K562 (cell line): ENCODE results near the gene CRELD2. TPM values are rescaled to one million over a fixed set of nuclear protein-coding genes. Genes with fewer than 3 reads are reported as not detected.
A peak's percentile ranks its signal among the peaks of the same experiment; 100 is the strongest.

Source experiments
- FOSL1 ChIP-seq: fragments of 200-800 bp; sonication (Bioruptor generic); conservative IDR thresholded peaks from 2 replicates; pipeline ENCODE4 v1.6.1; 2016; ENCODE audit warnings: missing genetic modification characterization, missing compliant biosample characterization
- GATAD2A ChIP-seq: fragments of 450-650 bp; IDR thresholded peaks from 2 replicates; pipeline ENCODE4 v1.6.1; 2017
- JUND ChIP-seq, 2 experiments: IDR thresholded peaks; 2 replicates in 1 of 2; 3 replicates in 1 of 2; pipeline ENCODE4 v1.6.1; 2011; ENCODE audit warnings: borderline replicate concordance in 2 of 2, low read depth in 2 of 2, low read length in 2 of 2, improper control_type of control experiment in 1 of 2, missing biosample characterization in 1 of 2, missing genetic modification characterization in 1 of 2, missing genetic modification reagents in 1 of 2
- KLF1 ChIP-seq: fragments of 450-650 bp; IDR thresholded peaks from 2 replicates; pipeline ENCODE4 v1.6.1; 2016; ENCODE audit warnings: missing genetic modification characterization, missing compliant biosample characterization
- YY1 ChIP-seq, 3 experiments: IDR thresholded peaks; 2 replicates each; pipeline ENCODE4 v1.6.1; 2011; ENCODE audit warnings: low read length in 2 of 3, mild to moderate bottlenecking in 2 of 3, moderate library complexity in 2 of 3, borderline replicate concordance in 1 of 3, control low read depth in 1 of 3, low read depth in 1 of 3; ENCODE audit not compliant: insufficient read depth in 3 of 3, insufficient replicate concordance in 2 of 3, control insufficient read depth in 1 of 3, insufficient read length in 1 of 3; ENCODE audit errors: extremely low read depth in 1 of 3
- ZNF263 ChIP-seq: sonication (generic); formaldehyde crosslinking; IDR thresholded peaks from 2 replicates; pipeline ENCODE4 v1.8.0; 2022; ENCODE audit warnings: mild to moderate bottlenecking, missing genetic modification reagents, borderline replicate concordance
- polyA plus RNA-seq, 8 experiments: library from polyadenylated mRNA; depleted of rRNA in 4 of 8; stranded (reverse) in 5 of 8; unstranded in 3 of 8; fragments of >200 nt; fragmentation: Nextera tagmentation in 2 of 8; fragmentation: Illumina TruSeq in 1 of 8; extraction: Ambion mirVana in 2 of 8; extraction: Trizol in 1 of 8; gene quantifications; 2 replicates each; pipeline versions ENCODE4 v1.2.1 to v1.2.3, GENCODE V29; 2011 to 2014; ENCODE audit warnings: inconsistent platforms in 1 of 8, missing spikeins in 1 of 8
- total RNA-seq, 7 experiments: library from RNA; depleted of rRNA in 6 of 7; stranded (reverse); fragments of >200 nt in 6 of 7; fragmentation: Illumina TruSeq in 2 of 7; extraction: Trizol in 2 of 7; gene quantifications; 2 replicates each; pipeline versions ENCODE4 v1.2.1 to v1.2.3, GENCODE V29; 2011 to 2021; ENCODE audit warnings: low replicate concordance in 1 of 7
- TF ChIP-seq, protein P1 (sequence below), 3 experiments: fragments of 200-800 bp in 1 of 3; sonication (Bioruptor generic) in 1 of 3; sonication (generic) in 1 of 3; formaldehyde crosslinking in 1 of 3; IDR thresholded peaks; 2 replicates each; pipeline versions ENCODE4 v1.6.1 to v1.8.0; 2016 to 2022; ENCODE audit warnings: mild to moderate bottlenecking in 2 of 3, missing compliant biosample characterization in 2 of 3, missing genetic modification characterization in 2 of 3, missing genetic modification reagents in 1 of 3
- TF ChIP-seq, protein P2 (sequence below): sonication (generic); formaldehyde crosslinking; IDR thresholded peaks from 2 replicates; pipeline ENCODE4 v1.8.1; 2023; ENCODE audit warnings: missing genetic modification reagents, mild to moderate bottlenecking, borderline replicate concordance
- TF ChIP-seq, protein P3 (sequence below): fragments of 150-350 bp; IDR thresholded peaks from 2 replicates; pipeline ENCODE4 v1.6.1; 2014; ENCODE audit warnings: low read depth, mild to moderate bottlenecking, low read length, borderline replicate concordance
- TF ChIP-seq, protein P4 (sequence below): sonication (generic); formaldehyde crosslinking; IDR thresholded peaks from 2 replicates; pipeline ENCODE4 v1.9.0; 2022; ENCODE audit warnings: mild to moderate bottlenecking, missing genetic modification reagents
- TF ChIP-seq, protein P5 (sequence below): fragments of 450-650 bp; IDR thresholded peaks from 2 replicates; pipeline ENCODE4 v1.7.0; 2016; ENCODE audit warnings: borderline replicate concordance

Gene CRELD2
- total and polyA plus RNA-seq, 9 of the 15 experiments (the other 6 are each of a cell fraction or from before 2014, with no cell fraction given), result 0.96 to 25.3 (median 8.8) TPM

DNA sequence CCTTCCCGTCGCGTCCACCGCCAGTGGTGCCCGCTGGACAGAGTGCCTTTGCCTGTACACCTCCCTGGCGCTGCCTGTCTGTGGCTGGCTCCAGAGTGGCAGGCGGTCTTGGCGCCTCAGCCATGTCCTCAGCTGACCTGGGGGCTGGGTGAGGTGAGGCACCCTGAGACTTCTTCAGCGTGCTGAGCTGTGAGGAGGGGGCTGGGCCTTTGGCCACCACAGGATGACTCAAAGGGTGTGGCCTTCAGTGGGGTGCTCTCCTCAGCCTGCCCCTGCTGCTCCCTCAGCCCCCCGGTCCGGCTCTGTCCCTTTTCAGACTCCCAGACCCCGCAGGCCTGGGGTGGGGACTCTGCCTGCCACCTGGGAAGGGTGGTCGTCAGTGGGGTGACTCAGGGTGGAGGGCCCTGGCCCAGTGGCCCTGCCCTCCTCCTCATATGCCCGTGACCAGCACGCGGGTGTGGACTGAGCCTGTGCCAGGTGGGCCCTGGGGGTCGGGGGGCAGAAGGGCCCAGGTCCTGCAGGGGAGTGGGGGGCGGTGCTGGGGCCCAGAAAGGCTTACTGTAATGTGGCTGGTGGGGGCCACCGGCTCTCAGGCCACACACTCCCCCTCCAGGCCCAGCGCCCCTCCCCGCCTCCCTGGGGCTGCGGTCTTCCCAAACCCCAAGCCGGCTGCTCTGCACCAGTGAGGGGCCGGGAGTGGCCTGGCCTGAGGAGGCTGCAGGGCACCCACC, 15.9 kb downstream of the CRELD2 start (continued):
- TF ChIP-seq, protein P1, sequence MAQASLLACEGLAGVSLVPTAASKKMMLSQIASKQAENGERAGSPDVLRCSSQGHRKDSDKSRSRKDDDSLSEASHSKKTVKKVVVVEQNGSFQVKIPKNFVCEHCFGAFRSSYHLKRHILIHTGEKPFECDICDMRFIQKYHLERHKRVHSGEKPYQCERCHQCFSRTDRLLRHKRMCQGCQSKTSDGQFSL (CRISPR knock-in tag; IDR thresholded peaks at IDR 0.05), result 0 out of 2 replicates have a peak, but pooled peaks have one; percentile 39
- TF ChIP-seq, protein P1 (tag; IDR thresholded peaks at IDR 0.05), result no peak
- TF ChIP-seq, protein P2, sequence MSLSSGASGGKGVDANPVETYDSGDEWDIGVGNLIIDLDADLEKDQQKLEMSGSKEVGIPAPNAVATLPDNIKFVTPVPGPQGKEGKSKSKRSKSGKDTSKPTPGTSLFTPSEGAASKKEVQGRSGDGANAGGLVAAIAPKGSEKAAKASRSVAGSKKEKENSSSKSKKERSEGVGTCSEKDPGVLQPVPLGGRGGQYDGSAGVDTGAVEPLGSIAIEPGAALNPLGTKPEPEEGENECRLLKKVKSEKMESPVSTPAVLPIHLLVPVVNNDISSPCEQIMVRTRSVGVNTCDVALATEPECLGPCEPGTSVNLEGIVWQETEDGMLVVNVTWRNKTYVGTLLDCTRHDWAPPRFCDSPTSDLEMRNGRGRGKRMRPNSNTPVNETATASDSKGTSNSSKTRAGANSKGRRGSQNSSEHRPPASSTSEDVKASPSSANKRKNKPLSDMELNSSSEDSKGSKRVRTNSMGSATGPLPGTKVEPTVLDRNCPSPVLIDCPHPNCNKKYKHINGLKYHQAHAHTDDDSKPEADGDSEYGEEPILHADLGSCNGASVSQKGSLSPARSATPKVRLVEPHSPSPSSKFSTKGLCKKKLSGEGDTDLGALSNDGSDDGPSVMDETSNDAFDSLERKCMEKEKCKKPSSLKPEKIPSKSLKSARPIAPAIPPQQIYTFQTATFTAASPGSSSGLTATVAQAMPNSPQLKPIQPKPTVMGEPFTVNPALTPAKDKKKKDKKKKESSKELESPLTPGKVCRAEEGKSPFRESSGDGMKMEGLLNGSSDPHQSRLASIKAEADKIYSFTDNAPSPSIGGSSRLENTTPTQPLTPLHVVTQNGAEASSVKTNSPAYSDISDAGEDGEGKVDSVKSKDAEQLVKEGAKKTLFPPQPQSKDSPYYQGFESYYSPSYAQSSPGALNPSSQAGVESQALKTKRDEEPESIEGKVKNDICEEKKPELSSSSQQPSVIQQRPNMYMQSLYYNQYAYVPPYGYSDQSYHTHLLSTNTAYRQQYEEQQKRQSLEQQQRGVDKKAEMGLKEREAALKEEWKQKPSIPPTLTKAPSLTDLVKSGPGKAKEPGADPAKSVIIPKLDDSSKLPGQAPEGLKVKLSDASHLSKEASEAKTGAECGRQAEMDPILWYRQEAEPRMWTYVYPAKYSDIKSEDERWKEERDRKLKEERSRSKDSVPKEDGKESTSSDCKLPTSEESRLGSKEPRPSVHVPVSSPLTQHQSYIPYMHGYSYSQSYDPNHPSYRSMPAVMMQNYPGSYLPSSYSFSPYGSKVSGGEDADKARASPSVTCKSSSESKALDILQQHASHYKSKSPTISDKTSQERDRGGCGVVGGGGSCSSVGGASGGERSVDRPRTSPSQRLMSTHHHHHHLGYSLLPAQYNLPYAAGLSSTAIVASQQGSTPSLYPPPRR, result no peak
- TF ChIP-seq, protein P3, sequence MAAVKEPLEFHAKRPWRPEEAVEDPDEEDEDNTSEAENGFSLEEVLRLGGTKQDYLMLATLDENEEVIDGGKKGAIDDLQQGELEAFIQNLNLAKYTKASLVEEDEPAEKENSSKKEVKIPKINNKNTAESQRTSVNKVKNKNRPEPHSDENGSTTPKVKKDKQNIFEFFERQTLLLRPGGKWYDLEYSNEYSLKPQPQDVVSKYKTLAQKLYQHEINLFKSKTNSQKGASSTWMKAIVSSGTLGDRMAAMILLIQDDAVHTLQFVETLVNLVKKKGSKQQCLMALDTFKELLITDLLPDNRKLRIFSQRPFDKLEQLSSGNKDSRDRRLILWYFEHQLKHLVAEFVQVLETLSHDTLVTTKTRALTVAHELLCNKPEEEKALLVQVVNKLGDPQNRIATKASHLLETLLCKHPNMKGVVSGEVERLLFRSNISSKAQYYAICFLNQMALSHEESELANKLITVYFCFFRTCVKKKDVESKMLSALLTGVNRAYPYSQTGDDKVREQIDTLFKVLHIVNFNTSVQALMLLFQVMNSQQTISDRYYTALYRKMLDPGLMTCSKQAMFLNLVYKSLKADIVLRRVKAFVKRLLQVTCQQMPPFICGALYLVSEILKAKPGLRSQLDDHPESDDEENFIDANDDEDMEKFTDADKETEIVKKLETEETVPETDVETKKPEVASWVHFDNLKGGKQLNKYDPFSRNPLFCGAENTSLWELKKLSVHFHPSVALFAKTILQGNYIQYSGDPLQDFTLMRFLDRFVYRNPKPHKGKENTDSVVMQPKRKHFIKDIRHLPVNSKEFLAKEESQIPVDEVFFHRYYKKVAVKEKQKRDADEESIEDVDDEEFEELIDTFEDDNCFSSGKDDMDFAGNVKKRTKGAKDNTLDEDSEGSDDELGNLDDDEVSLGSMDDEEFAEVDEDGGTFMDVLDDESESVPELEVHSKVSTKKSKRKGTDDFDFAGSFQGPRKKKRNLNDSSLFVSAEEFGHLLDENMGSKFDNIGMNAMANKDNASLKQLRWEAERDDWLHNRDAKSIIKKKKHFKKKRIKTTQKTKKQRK, result no peak
- TF ChIP-seq JUND (IDR thresholded peaks at IDR 0.05; ENCODE audit: borderline replicate concordance, low read depth, low read length) (peak; percentile 74; the same call in 1 of the 2 replicates), JUND (tag; IDR thresholded peaks at IDR 0.05; ENCODE audit: borderline replicate concordance, low read depth, low read length) (peak; percentile 65; the same call in 1 of the 3 replicates), KLF1 (peak; percentile 63; the same call in 1 of the 2 replicates), GATAD2A (0 out of 2 replicates have a peak, but pooled peaks have one; percentile 53), YY1 (IDR thresholded peaks at IDR 0.05; ENCODE audit: borderline replicate concordance in 1 of 3, control insufficient read depth in 1 of 3, extremely low read depth in 1 of 3, insufficient read depth in 3 of 3, insufficient read length in 1 of 3, insufficient replicate concordance in 2 of 3, low read depth in 1 of 3, low read length in 2 of 3) (peak in 1 of 3 experiments; percentile 11), FOSL1 (tag) (peak; percentile 59), ZNF263 (CRISPR knock-in tag) (peak; percentile 53; the same call in 1 of the 2 replicates)
- TF ChIP-seq, protein P4, sequence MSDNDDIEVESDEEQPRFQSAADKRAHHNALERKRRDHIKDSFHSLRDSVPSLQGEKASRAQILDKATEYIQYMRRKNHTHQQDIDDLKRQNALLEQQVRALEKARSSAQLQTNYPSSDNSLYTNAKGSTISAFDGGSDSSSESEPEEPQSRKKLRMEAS (CRISPR knock-in tag), result peak; percentile 38
- TF ChIP-seq, protein P5, sequence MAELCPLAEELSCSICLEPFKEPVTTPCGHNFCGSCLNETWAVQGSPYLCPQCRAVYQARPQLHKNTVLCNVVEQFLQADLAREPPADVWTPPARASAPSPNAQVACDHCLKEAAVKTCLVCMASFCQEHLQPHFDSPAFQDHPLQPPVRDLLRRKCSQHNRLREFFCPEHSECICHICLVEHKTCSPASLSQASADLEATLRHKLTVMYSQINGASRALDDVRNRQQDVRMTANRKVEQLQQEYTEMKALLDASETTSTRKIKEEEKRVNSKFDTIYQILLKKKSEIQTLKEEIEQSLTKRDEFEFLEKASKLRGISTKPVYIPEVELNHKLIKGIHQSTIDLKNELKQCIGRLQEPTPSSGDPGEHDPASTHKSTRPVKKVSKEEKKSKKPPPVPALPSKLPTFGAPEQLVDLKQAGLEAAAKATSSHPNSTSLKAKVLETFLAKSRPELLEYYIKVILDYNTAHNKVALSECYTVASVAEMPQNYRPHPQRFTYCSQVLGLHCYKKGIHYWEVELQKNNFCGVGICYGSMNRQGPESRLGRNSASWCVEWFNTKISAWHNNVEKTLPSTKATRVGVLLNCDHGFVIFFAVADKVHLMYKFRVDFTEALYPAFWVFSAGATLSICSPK, result no peak
